NCI-H2081 (cell line): Measurements from ENCODE around the gene SGMS1.

Experiments
- DNase-seq, 2 experiments: peaks; one replicate each; lab custom pipeline; 2025; lab: John Stamatoyannopoulos, UW

The SGMS1 gene

GRCh38 chr10:50336140-50336539 lies 287.6 kb downstream of the SGMS1 start:
- DNase-seq, result no peak

DNA sequence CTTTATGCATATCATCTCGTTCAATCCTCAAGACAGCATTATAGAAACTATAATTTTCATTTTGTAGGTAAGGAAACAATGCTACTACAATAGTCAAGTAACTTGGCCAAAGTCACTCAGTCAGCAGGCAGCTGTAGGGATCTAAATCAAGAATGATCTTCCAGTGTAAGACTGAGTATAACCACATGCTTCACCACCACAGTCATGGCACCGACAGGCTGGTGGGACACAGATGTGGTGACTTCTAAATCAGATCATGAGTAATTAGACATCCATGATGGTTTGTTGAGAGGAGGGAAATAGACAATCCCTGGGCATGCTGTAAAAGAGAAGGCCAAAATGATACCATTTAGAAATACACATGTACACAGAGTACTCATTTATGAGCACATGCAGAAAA lies 288.4 kb downstream of the SGMS1 start:
- no peak for DNase-seq

DNA sequence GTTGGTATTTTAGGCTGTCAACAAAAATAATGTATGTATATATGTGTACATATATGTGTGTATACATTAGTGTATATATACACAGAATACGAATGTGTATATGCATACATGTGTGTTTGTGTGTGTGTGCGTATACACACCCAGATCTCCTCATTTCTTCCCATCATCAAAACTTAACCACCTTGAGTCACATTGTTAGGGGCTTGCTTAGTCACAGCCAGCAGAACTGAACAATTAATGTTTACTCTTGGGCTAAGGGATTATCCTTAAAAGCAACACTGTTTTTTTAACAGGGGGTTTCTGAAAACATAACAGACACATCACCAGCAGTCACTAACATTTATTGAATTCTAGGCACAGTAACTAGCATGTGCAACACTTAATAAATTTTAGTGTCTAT lies 289.5 kb downstream of the SGMS1 start:
- no peak for DNase-seq

DNA sequence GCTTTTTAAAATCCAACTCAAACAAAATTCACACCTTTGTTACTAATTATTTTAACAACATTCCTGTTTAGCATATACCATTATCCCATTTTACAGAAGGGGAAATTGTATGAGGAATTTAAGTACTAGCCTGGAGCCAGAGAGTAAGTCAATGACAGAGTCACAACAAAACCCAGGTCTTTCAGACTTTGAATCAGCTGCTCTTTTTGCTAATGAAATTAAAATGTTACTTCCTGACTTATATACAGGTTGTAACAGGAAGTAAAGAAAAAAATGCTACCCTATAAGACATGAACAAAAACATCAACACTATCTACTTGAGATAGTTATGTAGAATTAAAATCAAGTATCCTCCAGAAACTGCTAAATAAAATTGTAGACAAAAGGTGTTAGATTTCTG lies 289.9 kb downstream of the SGMS1 start:
- DNase-seq, result no peak

- DNase-seq, result no peak
Observed at GRCh38 chr10:50332108-50332842, 291.5 kb downstream of the SGMS1 start.

GRCh38 chr10:50331486-50331885 lies 292.3 kb downstream of the SGMS1 start:
- no peak for DNase-seq

DNA sequence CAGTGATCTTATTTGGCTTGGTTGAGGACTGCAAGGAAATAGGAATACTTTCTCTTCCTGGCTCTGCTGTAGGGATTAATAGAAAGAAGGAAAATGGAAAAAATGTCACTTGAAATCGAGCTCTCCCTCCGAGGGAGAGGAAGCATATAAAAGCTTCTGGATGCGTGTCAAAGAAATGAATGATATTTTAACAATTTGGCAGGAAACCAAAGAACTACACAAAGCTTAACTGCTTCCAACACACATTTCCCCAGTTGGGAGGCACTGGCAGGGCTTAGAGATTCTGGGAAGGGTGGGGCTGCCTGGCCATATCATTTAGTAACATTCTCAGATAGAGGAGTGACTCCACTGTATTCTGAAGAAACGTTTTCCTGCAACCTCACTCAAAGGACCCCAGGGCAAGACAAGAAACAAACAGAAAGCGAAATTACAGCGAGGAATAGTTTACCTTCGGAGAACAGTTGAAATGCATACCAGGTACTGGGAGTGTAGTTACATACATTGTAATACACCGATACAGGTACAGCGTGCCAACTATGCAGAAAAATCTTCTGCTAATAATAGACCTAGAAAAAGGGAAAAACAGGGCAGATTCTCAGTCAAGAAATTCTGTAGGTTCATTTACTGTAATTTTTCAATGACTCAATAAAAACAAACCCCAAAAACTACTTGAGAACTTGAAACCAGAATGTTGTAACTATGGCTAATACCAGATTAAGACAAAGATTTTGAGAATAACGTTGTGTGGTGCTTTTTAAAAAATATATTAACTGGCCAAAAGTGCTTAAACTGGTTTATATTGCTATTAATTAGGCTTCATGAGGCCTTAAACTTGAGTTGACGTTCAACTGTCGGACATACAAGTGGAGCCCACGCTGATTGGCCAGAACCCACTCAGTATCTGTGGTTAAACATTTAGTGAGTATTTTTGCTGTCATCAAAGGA lies 296.7 kb downstream of the SGMS1 start:
- DNase-seq, result peak; percentile 3 to 29

- DNase-seq, result no peak
Observed at GRCh38 chr10:50326172-50326555, 297.6 kb downstream of the SGMS1 start.

GRCh38 chr10:50325449-50326171 lies 298.1 kb downstream of the SGMS1 start:
- no peak for DNase-seq

- DNase-seq, result no peak
Observed at GRCh38 chr10:50324680-50325393, 298.9 kb downstream of the SGMS1 start.

- no peak for DNase-seq
Observed at GRCh38 chr10:50324046-50324445, 299.7 kb downstream of the SGMS1 start.

DNA sequence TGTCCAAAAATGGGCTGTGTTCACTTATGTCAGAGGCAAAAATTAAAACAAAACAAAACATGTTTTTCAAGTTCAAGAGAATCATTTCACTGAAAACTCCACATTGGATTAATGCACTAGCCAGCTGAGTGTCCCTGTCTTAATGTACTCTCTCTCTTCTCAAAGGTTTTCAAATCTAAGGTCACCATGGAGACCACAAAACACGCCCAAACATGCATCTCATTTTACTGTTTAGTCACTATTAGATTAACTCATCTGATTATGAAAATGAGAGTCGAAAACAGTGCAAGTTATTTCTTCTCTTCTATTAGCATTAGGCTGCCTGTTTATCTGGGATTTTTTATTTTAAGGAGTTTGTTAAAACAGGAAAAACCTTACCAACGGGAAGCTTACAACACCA lies 301.7 kb downstream of the SGMS1 start:
- no peak for DNase-seq

GRCh38 chr10:50318129-50318528 lies 305.6 kb downstream of the SGMS1 start:
- DNase-seq, result no peak

DNA sequence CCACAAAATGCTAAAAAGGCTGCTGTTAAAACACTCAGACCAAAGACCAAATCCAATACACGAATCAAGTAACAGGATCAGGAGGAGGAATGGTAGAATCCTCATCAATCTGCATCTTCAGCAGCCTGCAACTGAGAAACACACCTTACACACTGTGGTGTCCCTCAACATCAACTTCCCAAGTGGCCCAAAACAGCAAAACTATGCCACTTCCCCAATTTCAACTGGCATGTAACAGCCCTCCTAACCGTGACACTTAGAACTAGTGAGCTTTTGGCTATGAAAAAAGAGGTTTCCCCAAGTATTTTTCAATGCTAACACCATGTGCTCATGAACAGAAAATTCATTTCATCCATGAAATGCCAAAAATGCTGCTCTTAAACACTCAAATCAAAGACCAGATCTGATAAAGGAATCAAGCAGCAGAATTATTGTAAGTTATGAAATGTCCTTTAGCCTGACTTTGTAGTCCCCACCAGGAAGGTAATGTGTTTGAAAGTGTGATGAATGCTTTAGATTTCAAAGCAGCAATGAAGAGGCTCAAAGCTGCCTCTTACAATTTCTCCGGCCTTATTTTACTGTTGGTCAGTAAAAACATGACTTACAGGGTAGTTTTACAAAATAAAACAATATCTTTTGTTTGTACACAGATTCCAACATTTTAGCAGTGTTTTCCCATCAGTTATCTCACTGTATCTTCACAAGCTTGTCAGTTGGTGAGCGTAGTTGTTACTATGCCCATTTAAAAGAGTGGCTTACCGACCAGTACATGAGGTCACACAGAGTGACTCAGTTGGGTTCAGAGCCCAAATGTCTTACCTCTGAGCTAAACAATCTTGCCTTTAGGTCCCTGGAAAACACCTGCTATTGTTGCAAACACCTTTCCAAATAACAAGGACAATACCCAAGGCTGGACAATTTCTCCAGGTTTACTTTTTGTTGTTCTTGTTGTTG lies 306.8 kb downstream of the SGMS1 start:
- DNase-seq, result no peak

DNA sequence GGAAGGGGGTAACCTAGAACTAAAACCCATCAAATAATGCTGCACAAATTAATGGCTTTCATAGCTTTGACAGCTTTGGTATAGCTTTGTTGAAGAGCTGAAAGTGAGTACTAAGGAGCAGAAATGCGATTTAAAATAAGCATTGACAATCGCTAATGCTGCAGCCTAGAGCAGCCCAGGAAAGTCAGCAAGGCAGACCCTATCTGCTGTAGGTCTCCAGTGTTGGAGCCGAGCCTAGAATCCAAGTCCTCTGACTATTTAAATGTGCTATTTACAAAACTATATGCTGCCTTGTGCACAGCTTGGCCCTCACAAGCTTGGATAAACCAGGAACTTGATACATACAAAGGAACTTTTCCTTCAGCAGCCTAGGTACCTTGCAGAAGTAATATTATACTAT lies 307.6 kb downstream of the SGMS1 start:
- no peak for DNase-seq

DNA sequence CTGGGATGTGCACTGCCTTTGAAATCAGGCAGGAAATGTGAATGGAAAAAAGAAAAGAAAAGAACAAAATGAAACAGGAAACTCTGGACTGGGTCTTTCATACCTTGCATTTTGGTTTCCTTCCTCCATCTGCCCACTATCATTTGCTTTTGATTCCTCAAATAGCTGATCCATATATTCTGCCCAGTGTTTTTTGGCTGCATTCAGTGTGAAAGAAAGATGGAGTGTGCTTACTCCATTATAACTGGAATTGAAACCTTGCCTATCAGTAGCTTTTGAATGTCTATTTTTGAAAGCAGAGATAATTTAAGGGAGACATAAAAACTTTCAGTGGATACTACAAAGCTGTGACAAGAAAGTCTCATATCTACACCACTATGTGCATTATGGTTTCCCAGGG lies 308.3 kb downstream of the SGMS1 start:
- DNase-seq, result no peak

DNA sequence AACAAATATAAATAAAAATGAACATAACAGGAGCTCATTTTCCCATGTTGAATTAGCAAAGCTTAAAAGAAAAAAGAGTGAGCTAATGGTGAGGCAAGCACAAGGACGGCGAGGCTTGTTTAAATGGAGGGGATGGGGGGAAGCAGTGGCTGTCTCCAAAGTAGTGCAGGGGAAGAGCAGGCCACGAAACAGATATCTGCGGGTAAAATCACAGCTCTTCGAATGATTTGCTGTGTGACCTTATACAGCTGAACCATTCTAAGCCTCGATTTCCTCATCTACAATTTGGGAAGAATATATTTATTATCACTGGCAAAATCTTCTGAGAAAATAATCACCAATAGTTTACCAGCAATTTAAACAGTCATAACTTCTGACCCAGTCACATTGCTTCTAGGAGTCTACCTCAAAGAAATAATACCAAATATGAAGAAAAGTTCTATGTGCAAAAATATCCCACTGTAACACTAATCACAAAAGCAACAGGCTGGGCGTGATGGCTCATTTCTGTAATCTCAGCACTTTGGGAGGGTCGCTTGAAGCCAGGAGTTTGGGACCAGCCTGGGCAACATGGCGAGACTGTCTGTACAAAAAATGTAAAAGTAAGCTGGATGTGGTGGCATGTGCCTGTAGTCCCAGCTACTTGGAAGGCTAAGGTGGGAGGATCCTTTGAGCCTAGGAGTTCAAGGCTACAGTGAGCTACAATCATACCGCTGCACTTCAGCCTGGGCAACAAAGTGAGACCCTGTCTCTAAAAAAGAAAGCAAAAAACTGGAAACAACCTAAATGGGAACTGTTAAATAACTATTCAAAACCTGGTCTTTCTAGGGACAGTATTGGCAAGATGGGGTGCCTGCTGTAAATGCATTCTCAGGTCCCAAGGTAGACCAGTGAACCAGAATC lies 309.3 kb downstream of the SGMS1 start:
- no peak for DNase-seq

DNA sequence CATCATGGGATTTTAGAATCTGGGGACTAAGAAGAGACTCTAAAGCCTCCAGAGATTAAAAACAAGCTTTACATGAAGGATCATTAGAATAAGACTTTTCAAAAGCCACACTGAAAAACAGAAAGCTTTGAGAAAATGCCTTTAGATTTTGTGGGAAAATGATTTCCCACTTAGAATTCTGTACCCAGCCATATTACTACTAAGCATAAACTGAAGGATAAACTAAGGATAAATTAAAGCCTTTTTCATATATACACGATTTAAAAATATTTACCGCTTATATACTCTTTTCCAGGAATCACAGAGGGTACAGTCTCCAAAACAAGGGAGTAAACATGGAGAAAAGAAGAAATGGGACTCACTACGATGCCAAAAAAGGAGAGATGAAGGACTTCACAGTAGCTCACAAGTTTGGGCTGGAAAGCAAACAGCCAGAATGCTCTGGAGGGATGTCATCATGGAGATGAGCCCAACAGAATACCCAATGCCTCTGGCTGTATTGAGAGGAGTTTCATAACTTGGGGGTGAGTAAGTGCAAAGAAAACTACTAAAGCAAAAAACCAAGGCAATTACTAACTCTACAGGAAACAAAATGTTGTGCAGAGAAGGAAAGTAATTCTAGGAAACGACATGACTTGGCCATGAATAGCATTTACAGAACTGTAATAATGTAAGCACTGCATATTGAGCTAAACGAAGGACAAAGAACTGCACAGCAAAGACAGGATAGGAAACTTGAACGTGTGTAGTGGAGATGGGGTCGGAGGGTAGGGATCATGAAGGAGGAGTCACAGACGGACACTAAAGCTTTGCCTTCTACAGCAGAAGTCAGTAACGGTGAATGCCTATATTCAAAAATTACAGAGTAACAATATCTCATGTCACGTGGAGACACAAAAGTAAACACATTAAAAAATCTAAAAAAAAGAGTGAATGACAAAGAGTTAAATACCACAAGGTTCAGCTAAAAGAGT lies 311.0 kb downstream of the SGMS1 start:
- DNase-seq, result no peak
